ENCODE results near the gene RHOH.
"Not testable (repeated sequence)": the region's sequence is repeated elsewhere in the genome, so short reads cannot be mapped to it uniquely, and the experiment has no call there.

The RHOH gene

GRCh38 chr4:40275065-40275730, 78.4 kb downstream of the RHOH start:
- H3K27me3 Mint-ChIP-seq: no peaks in the 10 kb centered on the region
- no peak overlapping the region for H3K4me3 Mint-ChIP-seq
- no peaks in the 10 kb centered on the region for H3K9me3 Mint-ChIP-seq
- H3K36me3 Mint-ChIP-seq: no peaks in the 10 kb centered on the region
- no peak overlapping the region for H3K27ac Mint-ChIP-seq
- peaks cover 45% of the 10 kb centered on the region for H3K4me1 Mint-ChIP-seq

DNA sequence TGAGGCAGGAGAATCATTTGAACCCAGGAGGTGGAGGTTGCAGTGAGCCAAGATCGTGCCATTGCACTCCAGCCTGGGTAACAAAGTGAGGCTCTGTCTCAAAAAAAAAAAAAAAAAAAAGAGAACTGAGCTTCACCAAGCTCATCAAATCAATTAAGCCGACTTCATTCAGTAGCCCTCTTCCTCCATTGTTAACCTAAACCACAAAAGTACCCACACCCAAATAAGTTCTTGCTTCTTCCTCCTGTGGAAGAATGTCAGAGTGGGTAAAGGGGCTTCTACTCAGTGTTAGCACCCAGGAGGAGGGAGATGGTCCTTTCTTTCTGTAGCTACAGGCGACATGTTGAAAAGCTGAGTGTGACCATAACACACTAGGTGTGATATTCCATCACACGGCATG, 79.7 kb downstream of the RHOH start:
- Mint-ChIP-seq H3K4me1 (peaks cover 56% of the 10 kb centered on the region), H3K9me3 (peaks cover 4% of the 10 kb centered on the region), H3K36me3 (no peaks in the 10 kb centered on the region), H3K4me3 (no peak overlapping the region), H3K27ac (no peak overlapping the region), H3K27me3 (no peaks in the 10 kb centered on the region)

GRCh38 chr4:40280586-40280985, 83.8 kb downstream of the RHOH start:
- H3K4me3 Mint-ChIP-seq: peak overlapping the region; percentile 57
- peak overlapping the region; percentile 92 for H3K27ac Mint-ChIP-seq
- peaks cover 2% of the 10 kb centered on the region for H3K36me3 Mint-ChIP-seq
- H3K9me3 Mint-ChIP-seq: peaks cover 4% of the 10 kb centered on the region
- H3K27me3 Mint-ChIP-seq: no peaks in the 10 kb centered on the region
- peaks cover 75% of the 10 kb centered on the region for H3K4me1 Mint-ChIP-seq

DNA sequence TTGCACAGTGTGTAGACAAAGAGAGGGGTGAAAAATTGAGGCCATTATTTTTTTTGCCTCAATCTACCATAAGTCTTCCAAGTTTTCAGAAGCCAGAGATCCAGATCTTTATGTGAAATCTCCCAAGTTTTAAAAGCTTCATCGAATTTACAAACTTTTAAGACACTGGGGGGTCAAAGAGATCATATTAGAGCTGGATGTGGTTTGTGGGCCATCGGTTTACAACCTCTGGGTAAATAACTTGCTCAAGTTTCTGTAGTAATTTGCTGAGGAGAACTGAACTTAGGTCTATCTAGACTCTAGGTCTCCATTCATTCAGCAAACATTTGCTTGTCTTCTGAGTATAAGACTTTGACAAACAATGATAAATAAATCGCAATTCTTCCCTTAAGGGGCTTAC, 84.3 kb downstream of the RHOH start:
- Mint-ChIP-seq H3K4me1 (peaks cover 77% of the 10 kb centered on the region), H3K36me3 (peaks cover 2% of the 10 kb centered on the region), H3K9me3 (peaks cover 4% of the 10 kb centered on the region), H3K4me3 (peak overlapping the region; percentile 57), H3K27ac (peak overlapping the region; percentile 92), H3K27me3 (no peaks in the 10 kb centered on the region)

DNA sequence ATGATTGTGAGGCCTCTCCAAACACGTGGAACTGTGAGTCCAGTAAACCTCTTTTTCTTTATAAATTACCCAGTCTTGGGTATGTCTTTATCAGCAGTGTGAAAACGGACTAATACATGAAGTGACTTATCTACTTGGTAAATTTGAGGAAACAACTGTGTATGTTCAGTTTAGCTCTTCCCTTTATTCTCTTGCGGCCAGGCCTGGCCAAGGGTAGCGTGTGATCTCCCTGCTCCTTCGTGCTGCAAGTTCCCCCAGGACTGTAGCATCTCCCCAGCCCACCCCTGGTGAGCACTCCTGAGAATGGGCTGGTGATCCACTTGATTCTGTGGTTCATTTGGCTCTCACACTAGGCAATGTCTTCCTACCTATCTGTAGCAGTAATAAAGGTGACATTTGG, 85.1 kb downstream of the RHOH start:
- peaks cover 78% of the 10 kb centered on the region for H3K4me1 Mint-ChIP-seq
- no peak overlapping the region for H3K4me3 Mint-ChIP-seq

GRCh38 chr4:40282857-40283256, 86.0 kb downstream of the RHOH start:
- H3K4me3 Mint-ChIP-seq, H3K9me3 Mint-ChIP-seq, H3K27me3 Mint-ChIP-seq, H3K36me3 Mint-ChIP-seq: not testable (repeated sequence)
- peaks cover 83% of the 10 kb centered on the region for H3K4me1 Mint-ChIP-seq
- peak overlapping the region; percentile 92 for H3K27ac Mint-ChIP-seq

More for the DNA sequence above, 85.1 kb downstream of the RHOH start:
- H3K27ac Mint-ChIP-seq: peak overlapping the region; percentile 92
- peaks cover 2% of the 10 kb centered on the region for H3K36me3 Mint-ChIP-seq
- H3K27me3 Mint-ChIP-seq: no peaks in the 10 kb centered on the region
- peaks cover 4% of the 10 kb centered on the region for H3K9me3 Mint-ChIP-seq

GRCh38 chr4:40283413-40283812, 86.6 kb downstream of the RHOH start:
- peaks cover 88% of the 10 kb centered on the region for H3K4me1 Mint-ChIP-seq
- peaks cover 4% of the 10 kb centered on the region for H3K9me3 Mint-ChIP-seq
- peaks cover 2% of the 10 kb centered on the region for H3K36me3 Mint-ChIP-seq
- no peaks in the 10 kb centered on the region for H3K27me3 Mint-ChIP-seq
- H3K27ac Mint-ChIP-seq: peak overlapping the region; percentile 92
- peak overlapping the region; percentile 66 for H3K4me3 Mint-ChIP-seq

GRCh38 chr4:40283968-40284367, 87.1 kb downstream of the RHOH start:
- Mint-ChIP-seq H3K27ac (peak overlapping the region; percentile 92), H3K4me1 (peaks cover 93% of the 10 kb centered on the region), H3K27me3 (no peaks in the 10 kb centered on the region), H3K36me3 (peaks cover 2% of the 10 kb centered on the region), H3K4me3 (peak overlapping the region; percentile 66), H3K9me3 (peaks cover 4% of the 10 kb centered on the region)

DNA sequence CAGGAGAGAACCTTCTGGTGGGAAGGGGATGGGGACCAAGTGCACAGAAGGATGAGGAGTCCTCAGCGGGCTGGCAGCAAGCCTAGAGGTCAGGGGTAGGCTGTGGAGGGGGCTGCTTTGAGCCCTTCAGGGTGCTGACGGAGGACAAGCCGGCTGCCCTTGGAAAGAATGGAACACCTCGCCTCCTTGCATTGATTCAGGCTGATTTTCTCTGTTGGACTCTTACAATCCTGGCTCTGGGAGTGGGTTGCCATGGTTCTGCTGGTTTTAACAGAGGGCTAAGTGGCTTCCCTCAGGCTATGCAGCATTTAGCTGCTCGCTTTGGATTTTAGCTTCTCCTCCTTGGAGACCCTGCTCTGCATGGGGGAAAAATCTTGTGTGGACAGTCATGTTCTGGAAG, 88.9 kb downstream of the RHOH start:
- Mint-ChIP-seq H3K4me1 (peaks cover 98% of the 10 kb centered on the region), H3K4me3 (no peak overlapping the region), H3K9me3 (peaks cover 2% of the 10 kb centered on the region), H3K36me3 (peaks cover 2% of the 10 kb centered on the region), H3K27ac (peak overlapping the region; percentile 92), H3K27me3 (no peaks in the 10 kb centered on the region)

DNA sequence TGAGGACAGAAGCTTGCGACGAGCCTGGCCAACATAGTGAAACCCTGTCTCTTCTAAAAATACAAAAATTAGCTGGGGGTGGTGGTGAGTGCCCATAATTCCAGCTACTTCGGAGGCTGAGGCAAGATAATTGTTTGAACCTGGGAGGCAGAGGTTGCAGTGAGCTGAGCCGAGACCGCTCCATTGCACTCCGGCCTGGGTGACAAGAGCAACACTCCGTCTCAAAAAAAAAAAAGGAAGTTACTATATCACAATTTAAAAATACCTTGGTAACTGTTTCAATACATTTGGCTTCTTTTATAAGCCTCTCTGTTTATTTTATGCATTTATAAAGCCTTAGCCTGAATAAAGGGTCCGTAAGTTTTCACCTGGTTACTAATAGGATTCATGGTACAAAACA, 91.7 kb downstream of the RHOH start:
- H3K27ac Mint-ChIP-seq: peak overlapping the region; percentile 96
- no peaks in the 10 kb centered on the region for H3K27me3 Mint-ChIP-seq
- peaks cover 2% of the 10 kb centered on the region for H3K36me3 Mint-ChIP-seq
- H3K4me1 Mint-ChIP-seq: peaks cover 96% of the 10 kb centered on the region
- H3K9me3 Mint-ChIP-seq: no peaks in the 10 kb centered on the region
- peak overlapping the region; percentile 75 for H3K4me3 Mint-ChIP-seq

DNA sequence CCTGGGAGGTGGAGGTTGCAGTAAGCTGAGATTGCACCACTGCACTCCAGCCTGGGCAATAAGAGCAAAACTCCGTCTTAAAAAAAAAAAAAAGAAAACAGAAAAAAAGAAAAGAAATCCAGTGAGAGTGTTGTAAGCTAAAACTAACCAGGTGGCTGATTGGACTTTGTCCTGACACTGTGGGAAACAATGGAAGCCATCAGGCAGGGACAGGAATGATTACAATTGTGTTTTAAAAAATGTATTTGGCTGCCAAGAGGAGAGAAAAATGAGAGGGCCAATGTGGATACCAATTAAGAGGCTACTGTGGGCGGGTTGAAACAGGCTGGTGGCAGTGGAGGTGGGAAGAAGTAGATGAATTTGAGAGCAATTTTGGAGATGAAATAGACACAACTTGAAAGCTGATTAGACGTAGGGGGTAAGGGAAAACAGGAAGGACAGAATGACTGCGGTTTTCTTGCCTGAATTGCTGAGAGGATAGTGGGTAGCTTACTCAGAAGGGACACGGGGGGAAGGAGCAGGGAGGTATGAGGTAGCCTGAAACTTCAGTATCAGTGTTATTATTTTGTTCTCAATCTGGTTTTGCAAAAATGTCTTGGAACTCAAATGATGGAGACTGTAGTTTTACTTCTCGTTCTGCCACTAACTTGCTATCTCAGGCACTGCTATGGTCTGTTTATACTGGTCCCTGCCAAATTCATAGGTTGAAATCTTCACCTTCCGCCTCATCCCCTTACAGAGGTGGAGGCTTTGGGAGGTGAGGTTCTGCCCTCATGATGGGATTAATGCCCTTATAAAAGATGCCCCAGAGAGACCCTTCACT, 92.7 kb downstream of the RHOH start:
- Mint-ChIP-seq H3K27ac (peak overlapping the region; percentile 96), H3K9me3 (no peaks in the 10 kb centered on the region), H3K27me3 (no peaks in the 10 kb centered on the region)

GRCh38 chr4:40290611-40291186, 93.9 kb downstream of the RHOH start:
- Mint-ChIP-seq H3K4me3 (peak overlapping the region; percentile 35), H3K4me1 (peaks cover 76% of the 10 kb centered on the region), H3K27ac (peak overlapping the region; percentile 96)
- not testable (repeated sequence) for H3K27me3 Mint-ChIP-seq, H3K36me3 Mint-ChIP-seq, H3K9me3 Mint-ChIP-seq

More for the DNA sequence above, 92.7 kb downstream of the RHOH start:
- Mint-ChIP-seq H3K4me1 (peaks cover 87% of the 10 kb centered on the region), H3K36me3 (peaks cover under 1% of the 10 kb centered on the region), H3K4me3 (peak overlapping the region; percentile 75)

DNA sequence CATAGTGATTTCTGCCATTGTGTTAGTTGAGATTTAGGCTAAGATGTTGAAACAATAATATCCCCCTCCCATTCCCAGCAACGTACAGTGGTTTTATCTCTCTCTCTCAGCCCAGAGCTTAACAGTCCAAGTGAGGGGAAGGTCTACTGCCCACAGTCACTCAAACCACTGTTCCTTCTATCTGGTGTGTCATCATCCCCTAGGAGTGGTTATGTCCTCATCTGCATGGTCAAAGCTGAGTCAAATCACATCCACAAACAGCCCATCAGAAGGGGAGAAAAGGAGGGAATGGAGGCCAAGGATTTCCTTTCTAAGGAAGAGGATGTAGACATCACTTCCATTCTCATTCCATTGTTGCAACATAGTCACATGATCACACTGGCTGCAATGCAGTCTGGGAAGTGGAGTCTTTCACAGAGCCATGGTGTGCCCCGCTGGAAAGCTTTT, 95.5 kb downstream of the RHOH start:
- Mint-ChIP-seq H3K4me3 (no peak overlapping the region), H3K27me3 (no peaks in the 10 kb centered on the region), H3K36me3 (no peaks in the 10 kb centered on the region), H3K4me1 (peaks cover 65% of the 10 kb centered on the region), H3K27ac (peak overlapping the region; percentile 9), H3K9me3 (no peaks in the 10 kb centered on the region)

DNA sequence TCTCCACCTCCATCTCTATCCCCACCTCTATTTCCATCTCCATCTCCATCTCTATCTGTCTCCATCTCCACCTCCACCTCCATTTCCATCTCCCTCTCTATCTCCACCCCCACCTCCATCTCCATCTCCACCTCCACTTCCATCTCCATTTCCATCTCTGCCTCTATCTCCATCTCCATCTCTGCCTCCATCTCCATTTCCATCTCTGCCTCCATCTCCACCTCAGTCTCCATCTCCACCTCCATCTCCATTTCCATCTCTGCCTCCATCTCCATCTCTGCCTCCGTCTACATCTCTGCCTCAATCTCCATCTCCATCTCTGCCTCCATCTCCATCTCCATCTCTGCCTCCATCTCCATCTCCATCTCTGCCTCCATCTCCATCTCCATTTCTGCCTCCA, 97.5 kb downstream of the RHOH start:
- Mint-ChIP-seq H3K27me3 (no peaks in the 10 kb centered on the region), H3K9me3 (no peaks in the 10 kb centered on the region), H3K4me1 (peaks cover 63% of the 10 kb centered on the region), H3K36me3 (no peaks in the 10 kb centered on the region), H3K4me3 (no peak overlapping the region), H3K27ac (no peak overlapping the region)

GRCh38 chr4:40295030-40295429, 98.2 kb downstream of the RHOH start:
- H3K36me3 Mint-ChIP-seq, H3K27me3 Mint-ChIP-seq, H3K4me3 Mint-ChIP-seq, H3K9me3 Mint-ChIP-seq, H3K27ac Mint-ChIP-seq: not testable (repeated sequence)
- H3K4me1 Mint-ChIP-seq: peaks cover 63% of the 10 kb centered on the region

GRCh38 chr4:40295572-40295971, 98.7 kb downstream of the RHOH start:
- H3K4me1 Mint-ChIP-seq: peaks cover 63% of the 10 kb centered on the region
- H3K27ac Mint-ChIP-seq: no peak overlapping the region
- H3K27me3 Mint-ChIP-seq: no peaks in the 10 kb centered on the region
- no peaks in the 10 kb centered on the region for H3K9me3 Mint-ChIP-seq
- H3K36me3 Mint-ChIP-seq: no peaks in the 10 kb centered on the region
- no peak overlapping the region for H3K4me3 Mint-ChIP-seq

Data from activated naive CD4-positive, alpha-beta T cell treated with anti-CD3 and anti-CD28 coated beads, Interleukin-2, amount 50 U/mL, for 24 hours (primary cell).